Hematopoietic multipotent progenitor cell treated with erythropoietin and hydrocortisone succinate and interleukin-3 and kit ligand, for 8 days (in vitro differentiated cells): Measurements from ENCODE around the gene ZNF513.
A peak's percentile ranks its signal among the peaks of the same experiment; 100 is the strongest.

Source experiments
- DNase-seq: peaks from one replicate; pipeline ENCODE4 v3.0.0-alpha.2; 2015

Gene ZNF513

DNA sequence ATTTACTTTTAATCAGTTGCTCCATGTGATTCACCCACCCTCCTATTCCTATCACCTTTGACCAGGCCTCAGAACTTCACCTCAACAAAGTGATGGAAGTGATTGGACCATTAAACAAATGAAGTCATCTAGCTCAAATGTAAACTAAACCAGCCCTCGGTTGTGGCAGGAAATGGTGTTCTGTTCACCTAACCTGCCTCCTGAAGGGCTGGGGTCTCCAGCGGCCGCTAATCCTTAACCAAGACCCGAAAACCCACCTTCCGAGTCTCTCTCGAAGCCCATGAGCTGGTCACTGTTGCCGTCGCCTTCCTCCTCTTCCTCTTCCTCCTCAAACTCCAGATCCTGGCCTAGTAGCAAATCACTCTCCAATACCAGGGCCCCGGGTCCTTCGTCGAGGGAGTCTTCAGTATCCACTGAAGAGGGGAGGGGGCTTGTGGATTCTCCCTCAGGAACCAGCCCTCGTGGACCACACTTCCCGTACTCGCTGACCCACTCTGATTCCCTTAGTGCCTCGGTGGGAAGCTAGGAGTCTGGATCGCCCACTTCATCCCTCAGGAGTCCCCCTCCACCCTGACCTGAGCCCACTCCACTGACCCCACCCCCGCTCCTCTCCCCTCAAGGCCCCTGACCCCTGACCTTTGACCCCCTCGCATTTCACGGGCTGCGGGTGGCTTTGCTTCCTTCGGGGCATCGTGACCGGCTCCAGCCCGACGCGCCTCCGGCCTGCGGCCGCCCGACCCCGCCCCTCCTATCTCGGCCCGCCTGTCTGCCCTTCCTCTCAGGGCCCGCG lies 503 bp downstream of the ZNF513 start:
- DNase-seq = peak; percentile 68

DNA sequence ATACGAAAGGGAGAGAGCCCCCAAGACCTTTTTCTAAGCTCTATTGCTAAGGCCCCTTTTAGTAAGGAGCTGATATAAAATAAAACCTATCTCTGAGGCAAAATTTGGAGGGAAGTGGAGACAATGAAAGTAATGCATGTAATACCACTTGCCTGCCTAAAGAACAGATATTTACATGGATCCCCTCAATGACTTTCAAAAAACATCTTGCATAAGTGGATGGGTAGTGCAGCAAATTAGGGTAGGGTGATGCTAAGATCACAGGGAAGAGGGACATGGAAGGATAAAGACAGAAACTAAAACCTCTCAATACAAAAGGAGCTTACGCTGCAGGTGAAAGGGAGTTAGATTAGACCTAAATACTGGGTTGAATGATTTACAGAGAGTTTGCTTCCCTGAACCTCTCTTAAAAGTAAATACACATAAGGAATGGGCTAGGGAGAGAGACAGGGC lies 1.1 kb downstream of the ZNF513 start:
- DNase-seq = no peak

DNA sequence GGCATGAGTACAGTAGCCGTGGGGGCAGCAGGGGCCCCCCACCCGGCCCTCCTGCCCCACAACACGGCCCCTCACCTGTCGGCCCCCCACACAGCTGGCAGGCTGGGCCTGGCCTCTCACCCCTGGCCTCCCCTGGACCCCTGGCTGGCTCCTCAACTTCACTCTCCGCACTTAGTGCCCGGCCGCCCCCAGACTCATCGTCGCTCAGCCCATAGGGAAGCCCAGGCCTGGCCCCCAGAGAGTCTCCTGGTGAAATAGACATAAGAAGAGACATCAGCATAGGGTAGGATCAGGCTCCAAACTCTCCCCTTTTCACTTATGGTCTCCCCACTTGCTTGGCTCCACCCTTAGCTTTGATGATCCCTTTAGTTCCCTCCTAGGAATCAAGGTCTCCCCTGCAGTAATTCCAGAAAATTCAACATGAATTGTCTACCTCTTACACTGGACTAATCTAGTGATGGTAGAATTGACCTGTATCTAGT lies 1.7 kb downstream of the ZNF513 start:
- no peak for DNase-seq

DNA sequence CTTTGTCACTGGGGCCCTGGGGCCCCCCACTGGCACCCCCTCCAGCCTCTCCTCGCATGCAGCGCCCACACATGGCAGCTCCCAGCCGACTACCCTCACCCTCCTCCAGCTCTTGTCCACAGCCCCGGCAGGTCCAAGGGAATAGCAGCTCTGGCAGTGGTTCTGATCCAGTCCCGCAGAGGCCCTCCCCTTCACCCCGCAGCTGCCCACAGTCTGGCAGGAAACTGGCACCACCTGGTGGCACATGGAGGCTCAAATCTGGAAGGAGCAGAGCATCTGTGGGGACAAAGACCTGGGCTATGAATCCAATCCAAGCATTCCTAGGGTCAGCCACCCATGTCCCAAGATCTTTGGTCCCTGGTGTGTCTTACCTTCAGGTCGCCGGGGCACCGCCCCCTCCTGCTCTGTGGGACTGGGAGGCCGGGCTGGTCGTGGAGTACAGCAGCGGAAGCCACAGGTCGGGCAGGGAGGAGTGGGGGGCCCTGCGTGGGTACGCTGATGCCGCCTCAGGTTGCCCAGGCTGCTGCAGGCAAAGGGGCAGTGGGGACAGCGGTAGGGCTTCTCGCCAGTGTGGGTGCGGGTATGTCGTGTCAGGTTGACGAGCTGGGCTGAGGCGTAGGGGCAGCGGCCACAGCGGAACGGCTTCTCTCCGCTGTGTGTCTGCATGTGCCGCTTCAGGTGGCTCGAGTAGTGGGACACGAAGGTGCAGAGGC lies 2.3 kb downstream of the ZNF513 start:
- peak; percentile 27 for DNase-seq

DNA sequence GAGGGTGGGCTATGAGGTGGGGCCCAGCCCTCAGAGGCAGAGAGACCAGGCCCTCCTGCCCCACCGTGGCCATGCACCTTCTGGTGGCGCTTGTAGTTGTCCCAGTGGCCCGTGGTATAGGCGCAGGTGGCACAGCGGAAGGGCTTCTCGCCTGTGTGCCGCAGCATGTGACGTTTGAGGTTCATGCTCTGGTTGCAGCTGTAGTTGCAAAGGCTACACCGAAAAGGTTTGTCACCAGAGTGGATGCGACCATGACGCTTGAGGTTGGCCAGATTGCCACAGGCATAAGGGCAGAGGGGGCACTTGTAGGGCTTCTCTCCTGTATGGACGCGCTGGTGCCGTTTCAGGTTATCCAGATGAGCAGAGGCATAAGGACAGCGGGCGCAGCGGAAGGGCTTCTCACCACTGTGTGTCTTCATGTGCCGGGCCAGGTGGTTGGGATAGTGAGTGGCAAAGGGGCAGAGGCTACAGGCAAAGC lies 2.9 kb downstream of the ZNF513 start:
- DNase-seq = no peak

DNA sequence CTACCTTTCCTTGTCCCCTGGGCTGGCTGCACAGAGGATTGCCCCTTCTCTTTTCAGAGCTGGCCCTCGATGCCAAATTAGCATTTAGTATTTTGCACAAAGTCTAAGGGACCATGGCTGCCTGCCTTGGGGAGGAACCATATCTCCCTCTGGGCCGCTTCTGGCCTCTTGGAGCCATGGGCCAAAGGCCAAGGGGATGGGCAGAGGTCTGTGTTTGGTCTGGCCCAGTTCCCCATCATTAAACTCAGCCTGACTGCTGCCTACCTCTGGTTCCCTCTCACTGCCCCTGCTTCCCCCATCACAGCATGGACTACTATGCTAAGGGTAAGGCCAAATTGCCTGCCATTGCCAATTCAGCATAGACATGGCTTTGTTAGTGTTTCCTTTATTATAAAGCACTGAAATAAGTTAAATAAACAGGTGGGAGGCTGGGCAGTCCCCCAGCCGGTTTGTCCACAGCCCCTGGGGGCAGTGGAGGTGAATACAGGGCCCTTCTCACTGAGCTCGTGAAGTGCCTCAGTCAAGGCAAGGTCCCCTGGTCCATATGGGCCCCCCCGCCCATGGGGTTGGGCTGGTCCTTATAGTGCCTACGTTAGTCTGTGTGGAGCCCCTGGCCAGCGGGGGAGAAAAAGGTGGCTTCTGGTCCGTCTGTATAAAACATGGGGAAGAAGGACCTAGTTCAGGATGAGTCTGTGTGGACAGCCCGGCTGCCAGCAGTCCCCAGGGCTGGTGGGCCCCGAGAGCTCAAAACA lies 3.5 kb downstream of the ZNF513 start:
- DNase-seq = no peak

DNA sequence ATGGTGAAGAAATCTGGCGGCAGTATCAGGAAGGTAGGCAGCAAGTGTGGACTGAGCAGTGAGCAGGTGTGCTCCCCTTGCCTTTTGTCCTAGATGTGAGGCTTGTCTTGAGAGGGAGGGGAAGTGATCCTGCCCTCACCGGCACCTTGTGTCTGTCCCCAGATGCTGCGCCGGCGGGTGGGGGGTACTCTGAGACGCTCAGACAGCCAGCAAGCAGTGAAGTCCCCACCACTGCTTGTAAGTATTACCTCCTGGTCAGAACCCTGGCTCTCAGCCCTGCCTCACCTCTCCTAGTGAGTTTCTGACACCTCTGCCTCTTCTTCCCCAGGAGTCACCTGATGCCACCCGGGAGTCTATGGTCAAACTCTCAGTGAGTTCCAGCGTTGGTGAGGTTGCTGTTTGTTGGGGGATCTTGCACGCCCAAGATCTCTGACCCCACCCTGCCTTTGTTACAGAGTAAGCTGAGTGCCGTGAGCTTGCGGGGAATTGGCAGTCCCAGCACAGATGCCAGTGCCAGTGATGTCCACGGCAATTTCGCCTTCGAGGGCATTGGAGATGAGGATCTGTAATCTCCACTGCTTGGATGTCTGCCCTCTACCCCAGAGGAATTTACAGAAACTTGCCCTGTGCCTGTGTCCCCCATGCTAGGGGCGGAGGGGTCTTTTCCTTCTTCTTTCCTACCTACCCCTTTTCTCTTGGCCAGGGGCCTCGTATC lies 4.2 kb downstream of the ZNF513 start:
- DNase-seq = no peak

DNA sequence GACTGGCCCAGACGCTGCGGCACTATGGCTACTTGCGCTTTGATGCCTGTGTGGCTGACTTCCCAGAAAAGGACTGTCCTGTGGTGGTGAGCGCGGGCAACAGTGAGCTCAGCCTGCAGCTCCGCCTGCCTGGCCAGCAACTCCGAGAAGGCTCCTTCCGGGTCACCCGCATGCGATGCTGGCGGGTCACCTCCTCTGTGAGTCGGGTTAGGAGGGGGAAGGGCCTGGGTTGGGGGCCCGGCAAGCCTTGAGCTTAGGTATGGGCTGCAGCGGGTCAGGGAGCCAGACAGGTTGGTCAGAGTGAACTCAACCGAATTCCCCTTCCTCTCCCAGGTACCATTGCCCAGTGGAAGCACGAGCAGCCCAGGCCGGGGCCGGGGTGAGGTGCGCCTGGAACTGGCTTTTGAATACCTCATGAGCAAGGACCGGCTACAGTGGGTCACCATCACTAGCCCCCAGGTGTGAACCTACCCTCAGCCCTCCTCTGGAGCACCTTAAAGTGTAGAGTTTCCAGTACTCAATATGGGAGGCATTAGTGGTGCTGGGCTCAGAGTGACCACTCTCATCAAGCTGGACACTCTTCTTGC lies 4.9 kb downstream of the ZNF513 start:
- no peak for DNase-seq

DNA sequence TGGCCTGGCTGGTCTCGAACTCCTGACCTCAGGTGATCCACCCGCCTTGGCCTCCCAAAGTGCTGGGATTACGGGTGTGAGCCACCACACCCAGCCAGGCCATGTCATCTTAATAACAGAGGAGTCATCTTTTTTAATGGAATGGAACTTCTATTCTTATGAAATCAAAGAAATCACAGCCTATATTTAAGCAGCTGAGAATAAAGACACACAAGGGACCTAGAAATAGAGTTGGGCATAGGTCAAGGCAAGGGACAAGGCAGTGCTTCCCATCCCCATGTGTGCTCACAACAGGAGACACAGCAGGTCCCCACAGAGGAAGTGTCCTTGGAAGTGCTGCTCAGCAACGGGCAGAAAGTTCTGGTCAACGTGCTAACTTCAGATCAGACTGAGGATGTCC lies 7.0 kb downstream of the ZNF513 start:
- DNase-seq = no peak

DNA sequence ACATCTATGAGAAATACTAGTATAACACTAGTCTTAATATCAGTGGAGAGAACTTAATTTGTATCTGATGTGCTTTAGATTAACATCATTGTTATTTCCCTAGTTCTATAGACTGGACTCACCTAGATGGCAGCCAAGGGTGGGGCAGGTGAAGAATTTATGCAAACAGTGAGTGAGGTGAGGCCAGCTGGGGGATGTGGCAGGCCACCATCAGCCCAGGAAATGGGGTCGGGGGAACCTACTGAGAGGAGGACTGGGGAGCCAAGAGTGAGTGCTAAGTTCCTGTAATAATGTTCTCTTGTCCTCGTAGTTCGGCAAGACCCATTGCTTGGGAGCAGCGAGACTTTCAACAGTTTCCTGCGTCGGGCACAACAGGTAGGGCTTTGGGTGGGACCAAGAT lies 7.6 kb downstream of the ZNF513 start:
- DNase-seq = no peak

DNA sequence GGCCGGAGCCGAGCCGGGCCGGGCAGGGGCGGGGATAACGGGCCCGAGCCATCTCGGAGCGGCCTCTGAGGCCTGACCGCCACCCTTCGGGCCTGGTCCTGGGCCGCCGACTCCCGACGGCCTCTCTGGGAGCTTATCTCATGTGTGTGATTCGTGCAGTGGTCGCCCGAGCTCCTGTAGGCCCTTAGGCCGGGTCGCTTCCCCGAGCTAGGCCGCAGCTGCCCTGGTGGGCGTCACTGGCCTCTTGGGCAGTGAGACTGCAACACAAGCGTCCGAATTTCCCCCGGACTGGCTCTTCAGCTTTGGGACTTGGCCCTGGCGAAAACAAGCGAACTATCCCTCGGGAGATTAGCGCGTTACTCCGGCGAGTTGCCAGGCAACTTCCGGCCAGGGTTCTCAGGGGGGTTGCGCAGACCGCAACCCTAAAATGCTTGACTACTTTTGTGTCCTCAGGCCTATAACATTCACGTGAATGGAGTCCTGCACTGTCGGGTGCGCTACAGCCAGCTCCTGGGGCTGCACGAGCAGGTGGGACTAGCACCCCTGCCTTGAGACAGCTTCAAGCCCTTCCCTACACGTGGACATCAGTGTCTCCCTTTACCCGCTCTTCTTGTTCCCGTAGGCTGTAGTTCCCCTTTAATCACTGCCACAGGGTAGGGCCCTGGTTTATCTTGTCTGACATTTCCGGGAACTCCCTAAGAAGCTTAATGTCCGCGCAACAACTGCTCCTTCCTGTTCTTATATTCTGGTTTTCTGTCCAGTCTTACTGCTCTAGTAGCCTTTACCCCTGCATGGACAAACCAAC lies 9.5 kb downstream of the ZNF513 start:
- DNase-seq = peak; percentile 81

DNA sequence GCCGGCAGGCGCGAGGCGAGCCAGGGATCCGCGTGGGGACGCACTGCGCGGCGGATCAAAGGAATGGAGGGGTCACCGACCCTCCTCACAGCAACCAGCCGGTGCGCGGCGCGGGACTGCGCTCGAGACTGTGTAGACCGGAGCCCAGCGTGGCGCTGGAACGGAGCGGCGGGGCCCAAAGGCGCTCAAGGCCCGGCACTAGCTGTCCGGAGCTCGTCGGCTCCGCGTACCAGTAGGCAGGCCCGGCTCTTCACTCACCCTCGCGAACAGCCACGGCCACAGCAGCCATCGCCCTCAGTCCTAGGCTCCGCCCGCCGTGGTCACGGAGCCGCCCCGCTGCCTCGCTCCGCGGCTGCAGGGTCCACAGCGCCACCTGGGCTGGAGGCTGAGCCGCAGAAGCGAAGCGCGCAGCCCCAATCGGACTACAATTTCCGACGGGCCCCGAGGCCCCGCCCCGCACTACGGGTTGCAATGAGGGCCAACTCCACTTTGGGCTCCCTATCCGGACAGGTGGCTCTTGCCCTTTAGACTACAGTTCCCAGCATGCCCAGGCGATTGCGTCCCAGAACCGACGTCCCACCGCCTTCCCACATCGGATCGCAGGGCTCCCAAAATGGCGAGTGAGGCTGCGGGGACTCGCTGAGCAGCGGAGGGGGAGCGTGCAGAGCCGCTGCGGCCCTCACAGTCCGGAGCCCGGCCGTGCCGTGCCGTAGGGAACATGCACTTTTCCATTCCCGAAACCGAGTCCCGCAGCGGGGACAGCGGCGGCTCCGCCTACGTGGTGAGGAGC lies 10.3 kb downstream of the ZNF513 start, which contains the start of the genes EIF2B4 and SNX17:
Gene EIF2B4, minus strand, starts transcription at position 313 of the 790 bp plus-strand sequence. Its CDS starts 24 bp downstream, at position 289.
Gene SNX17, plus strand, starts transcription at position 591 of the 790 bp plus-strand sequence. Its CDS starts 128 bp downstream, at position 719.
- peak; percentile 99 for DNase-seq

DNA sequence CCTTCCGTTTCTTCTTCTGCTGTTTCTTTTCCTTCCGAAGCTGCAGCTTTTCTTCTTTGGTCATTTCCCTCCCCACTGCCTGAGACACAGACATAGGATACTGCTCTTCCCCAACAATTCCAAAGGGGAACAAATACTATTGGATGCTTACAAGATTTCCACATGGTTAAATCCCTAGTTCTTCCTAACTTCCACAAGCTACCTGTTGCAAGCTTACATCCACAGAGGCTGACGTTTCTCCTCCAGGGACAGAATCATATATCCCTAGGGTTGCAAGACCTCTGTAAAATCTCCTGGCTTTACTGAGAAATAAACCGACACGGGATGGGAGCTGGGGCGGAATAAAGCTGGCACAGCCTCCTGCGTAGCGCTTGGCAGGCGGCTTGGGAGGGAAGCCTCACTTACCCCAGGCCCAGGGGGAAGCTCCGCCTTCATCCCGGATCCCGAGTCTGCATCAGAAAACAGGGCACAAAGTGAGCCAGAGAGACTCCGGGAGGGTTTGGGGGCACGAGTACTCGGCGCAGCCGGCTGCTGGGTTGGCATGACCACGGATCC lies 11.0 kb downstream of the ZNF513 start:
- DNase-seq = peak; percentile 59

DNA sequence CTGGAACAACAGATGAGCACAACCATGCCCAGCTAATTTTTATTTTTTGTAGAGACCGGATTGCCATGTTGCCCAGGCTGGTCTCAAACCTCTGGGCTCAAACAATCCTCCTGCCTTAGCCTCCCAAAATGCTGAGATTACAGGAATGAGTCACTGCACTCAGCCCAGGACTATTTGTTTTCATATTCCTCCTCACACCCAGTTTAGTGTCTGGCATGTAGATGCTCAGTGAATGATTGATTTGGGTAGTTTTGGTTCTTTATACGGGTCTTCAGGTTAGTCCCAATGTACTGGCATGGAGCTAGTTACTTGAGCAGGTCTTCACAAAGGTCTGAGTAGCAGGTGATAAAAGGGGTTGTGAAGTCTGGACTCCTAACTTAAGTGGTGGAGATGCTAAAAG lies 16.6 kb downstream of the ZNF513 start:
- DNase-seq = no peak

DNA sequence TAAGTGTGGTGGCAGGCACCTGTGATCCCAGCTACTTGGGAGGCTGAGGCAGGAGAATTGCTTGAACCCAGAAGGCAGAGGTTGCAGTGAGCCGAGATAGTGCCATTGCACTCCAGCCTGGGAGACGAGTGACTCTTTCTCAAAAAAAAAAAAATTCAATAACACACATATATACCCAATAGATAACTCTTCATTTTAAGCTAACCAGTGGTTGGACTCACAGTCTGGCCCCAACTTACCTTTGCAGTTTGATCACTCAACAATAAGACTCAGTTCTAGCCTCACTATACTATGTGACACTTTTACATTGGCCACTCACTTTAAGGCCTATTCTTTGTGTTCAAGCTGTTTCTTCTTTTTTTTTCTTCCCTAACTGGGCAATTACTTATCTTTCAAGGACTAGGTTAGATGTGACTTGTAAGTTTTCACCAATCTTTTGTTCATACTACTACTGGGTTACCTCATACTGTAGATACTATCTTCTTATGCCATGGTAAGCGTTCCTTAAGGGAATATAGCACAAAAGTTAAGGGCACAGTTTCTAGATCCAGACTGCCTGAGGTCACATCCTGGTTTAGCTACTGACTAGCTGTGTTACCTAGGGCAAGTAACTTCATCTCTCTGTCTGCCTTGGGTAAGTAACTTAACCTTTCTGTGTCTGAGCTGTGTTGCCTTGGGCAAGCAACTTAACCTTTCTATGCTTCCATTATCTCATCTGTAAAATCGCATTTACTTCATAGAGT lies 17.7 kb downstream of the ZNF513 start:
- DNase-seq = no peak

DNA sequence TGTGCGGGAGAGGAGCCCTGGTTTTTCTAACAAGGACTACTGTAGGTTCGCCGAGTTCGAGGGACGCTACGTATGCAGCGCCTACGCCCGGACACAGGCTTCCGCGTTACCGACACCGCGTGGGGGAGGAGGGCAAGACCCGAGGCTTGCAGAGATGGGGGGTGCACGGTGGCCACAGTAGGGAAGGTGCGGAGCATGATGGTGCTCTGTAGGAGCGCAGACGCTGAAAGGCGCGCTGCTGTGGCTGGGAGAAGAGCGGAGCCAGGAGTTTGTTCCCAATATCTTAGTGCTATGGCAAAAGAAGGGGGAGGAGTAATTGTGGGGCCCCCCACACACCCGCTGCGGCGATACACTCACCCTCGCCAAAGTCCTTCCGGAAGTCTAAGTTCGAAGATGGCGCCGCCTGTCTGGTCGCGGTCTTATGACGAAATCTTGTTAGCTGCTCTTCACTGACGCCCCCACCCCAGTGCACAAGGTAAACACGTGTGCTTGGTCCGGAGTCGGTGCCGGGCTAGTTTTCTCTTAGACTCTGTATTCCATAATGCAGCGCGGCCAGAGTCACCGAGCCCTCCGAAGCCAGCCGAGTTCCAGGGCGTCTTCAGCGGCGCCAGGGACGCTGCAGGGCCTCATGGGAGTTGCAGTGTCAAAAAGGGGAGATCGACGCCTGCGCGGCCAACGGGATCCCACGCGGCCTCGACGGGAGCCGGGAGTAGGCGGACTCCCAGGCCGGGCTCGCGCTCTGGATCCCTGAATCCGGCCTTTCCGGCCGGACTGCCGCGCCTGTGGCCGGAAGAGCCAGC lies 24.0 kb downstream of the ZNF513 start, which contains the start of gene GTF3C2:
Gene GTF3C2, minus strand, starts transcription at position 383 of the 800 bp plus-strand sequence. CDS start 13,210 bp downstream, outside the sequence.
- peak; percentile 99 for DNase-seq

DNA sequence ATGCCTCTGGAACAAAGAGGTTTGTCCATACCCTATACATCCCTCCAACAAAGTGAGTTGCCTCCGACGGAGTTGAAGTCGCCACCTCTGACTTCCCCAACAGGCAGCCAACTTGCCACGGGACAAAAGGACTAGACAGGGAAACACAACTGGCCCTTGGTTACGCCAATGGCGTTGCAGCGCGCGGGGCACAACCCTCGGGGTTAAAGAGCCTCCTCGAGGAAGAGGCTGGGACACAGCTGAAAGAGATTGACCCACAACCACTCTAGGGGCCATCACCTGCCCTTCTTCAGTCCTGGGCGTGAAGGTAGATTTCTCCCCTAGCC lies 24.5 kb downstream of the ZNF513 start:
- peak; percentile 80 for DNase-seq

DNA sequence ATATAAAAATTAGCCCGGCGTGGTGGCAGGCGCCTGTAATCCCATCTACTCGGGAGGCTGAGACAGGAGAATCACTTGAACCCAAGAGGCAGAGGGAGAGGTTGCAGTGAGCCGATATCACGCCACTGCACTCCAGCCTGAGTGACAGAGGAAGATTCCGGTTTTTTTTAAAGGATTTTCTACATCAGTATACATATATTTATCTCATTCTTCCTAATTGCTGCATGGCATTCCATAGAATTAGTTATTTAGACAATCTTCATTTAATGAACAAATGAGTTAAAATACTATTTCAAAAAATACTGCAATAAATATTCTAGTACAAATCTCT lies 26.0 kb downstream of the ZNF513 start:
- no peak for DNase-seq
